ENCODE data around the gene PIAS1.

- TF ChIP-seq CTCF (IDR thresholded peaks at IDR 0.05) = no peak
- TF ChIP-seq BCL3 (IDR thresholded peaks at IDR 0.05) = no peak
- TF ChIP-seq EHMT2 (IDR thresholded peaks at IDR 0.05; ENCODE audit: low read depth) = no peak
- TF ChIP-seq POLR2A (IDR thresholded peaks at IDR 0.05; ENCODE audit: low read length) = no peak
- no peak for TF ChIP-seq ELK1 (IDR thresholded peaks at IDR 0.05; ENCODE audit: low read depth, low read length)
- TF ChIP-seq USF2 (IDR thresholded peaks at IDR 0.05) = no peak
Measured at GRCh38 chr15:68053001-68053400, 1.1 kb upstream of the PIAS1 start.
